Tracheal epithelial cell (primary cell): ENCODE measurements around the gene BAD. TPM values are rescaled to one million over a fixed set of nuclear protein-coding genes. Genes with fewer than 3 reads are reported as not detected.

Experiments
- total RNA-seq: library from RNA; depleted of rRNA; stranded (reverse); fragments of >200 nt; gene quantifications from 2 replicates; pipeline ENCODE4 v1.2.1, GENCODE V29; 2014

Gene BAD
- total RNA-seq, 1 donor from 2014 or later = 97.6 TPM

Other genes with a start within 250 kb of the BAD start
- gene FLRT1, start 248.7 kb downstream of the BAD start, total RNA-seq = not detected in 2 replicates
- gene MACROD1, start 118.6 kb downstream of the BAD start, total RNA-seq = 28.3 and 44.1 TPM in 2 replicates
- gene STIP1, start 98.5 kb downstream of the BAD start, total RNA-seq = 98.9 and 144 TPM in 2 replicates
- 0.96 and 1.3 TPM in 2 replicates for gene FERMT3, start 77.9 kb downstream of the BAD start, total RNA-seq
- gene TRPT1, start 58.5 kb downstream of the BAD start, total RNA-seq = 33.5 and 64.8 TPM in 2 replicates
- 72.5 and 84.8 TPM in 2 replicates for gene NUDT22, start 58.4 kb downstream of the BAD start, total RNA-seq
- 4.1 and 7.0 TPM in 2 replicates for gene DNAJC4, start 54.1 kb downstream of the BAD start, total RNA-seq
- 14.9 and 22.2 TPM in 2 replicates for gene VEGFB, start 50.1 kb downstream of the BAD start, total RNA-seq
- 45.2 and 70.1 TPM in 2 replicates for gene FKBP2, start 43.6 kb downstream of the BAD start, total RNA-seq
- gene PPP1R14B, start 37.7 kb downstream of the BAD start, total RNA-seq = 389 and 401 TPM in 2 replicates
- 29.4 and 63.6 TPM in 2 replicates for gene PLCB3, start 33.1 kb downstream of the BAD start, total RNA-seq
- 3.9 and 6.4 TPM in 2 replicates for gene GPR137, start 1.2 kb upstream of the BAD start, total RNA-seq
- not detected in 2 replicates for gene KCNK4, start 6.6 kb upstream of the BAD start, total RNA-seq
- 0.48 TPM in 1 of 2 replicates, not detected in the other for gene CATSPERZ, start 15.7 kb upstream of the BAD start, total RNA-seq
- 131 and 162 TPM in 2 replicates for gene ESRRA, start 20.9 kb upstream of the BAD start, total RNA-seq
- gene TRMT112, start 32.9 kb upstream of the BAD start, total RNA-seq = 255 and 420 TPM in 2 replicates
- gene PRDX5, start 33.5 kb upstream of the BAD start, total RNA-seq = 374 and 392 TPM in 2 replicates
- gene CCDC88B, start 55.5 kb upstream of the BAD start, total RNA-seq = 2.4 and 7.7 TPM in 2 replicates
- gene RPS6KA4, start 74.5 kb upstream of the BAD start, total RNA-seq = 54.9 and 61.6 TPM in 2 replicates